Muscle of back (tissue), 11 donors: ENCODE measurements around the gene GADD45A. TPM values are rescaled to one million over a fixed set of nuclear protein-coding genes. Genes with fewer than 3 reads are reported as not detected.
"Not testable (repeated sequence)": the region's sequence is repeated elsewhere in the genome, so short reads cannot be mapped to it uniquely, and the experiment has no call there.

Experiments used
- DNase-seq, 3 donors: peaks; one replicate each; pipeline versions ENCODE4 v3.0.0 to v3.0.0-alpha.2; 2013
- polyA plus RNA-seq, 10 donors: library from polyadenylated mRNA; unstranded; fragments of 120-200 nt; gene quantifications; one replicate each; pipeline ENCODE4 v1.2.1, GENCODE V29; 2013; ENCODE audit not compliant: insufficient read length in 10 of 10

GADD45A gene
- polyA plus RNA-seq, 10 donors, result 13.5 to 21.7 (median 15.7) TPM

DNA sequence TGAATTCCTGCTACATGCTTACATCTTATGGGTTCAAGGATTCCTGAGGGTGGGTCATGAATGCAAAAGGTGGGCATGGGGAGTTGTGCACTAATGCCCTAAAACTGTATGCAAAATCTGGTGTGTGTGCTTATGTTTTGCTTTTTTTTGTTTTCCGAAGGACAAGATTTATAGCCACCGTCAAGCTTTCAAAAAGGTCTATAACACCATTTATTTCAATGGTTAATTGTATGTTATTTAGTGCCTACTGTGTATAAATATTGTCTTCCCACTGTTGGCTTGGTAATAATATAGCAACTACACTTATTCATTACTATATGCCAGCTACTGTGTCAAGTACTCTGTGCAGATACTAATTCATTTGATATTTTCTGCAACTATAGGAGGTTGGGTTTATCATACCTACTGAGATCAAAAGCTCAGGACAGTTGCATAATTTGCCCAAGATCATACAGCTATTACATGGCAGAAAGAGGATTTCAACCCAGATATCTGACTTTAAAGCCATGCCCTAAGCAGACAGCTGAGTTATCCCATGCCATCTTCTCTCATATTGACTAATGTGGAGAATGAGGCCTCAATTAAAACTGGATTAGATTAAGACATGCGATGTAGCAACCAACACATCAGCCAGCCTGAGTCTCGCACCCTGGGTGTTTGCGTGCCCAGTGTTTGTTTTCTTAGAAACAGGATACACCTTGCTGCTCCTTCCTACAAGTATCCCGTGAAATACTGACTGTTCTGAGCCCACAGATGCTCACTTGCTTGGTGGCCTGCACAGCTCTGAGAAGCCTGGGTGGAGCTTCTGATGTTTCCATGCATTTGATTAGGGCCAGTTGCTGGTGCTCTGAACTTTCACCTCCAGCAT lies 34.6 kb downstream of the GADD45A start:
- no peak for DNase-seq

GRCh38 chr1:67721112-67721511 lies 36.1 kb downstream of the GADD45A start:
- no peak for DNase-seq

- no peak for DNase-seq
Observed at GRCh38 chr1:67721650-67722291, 36.8 kb downstream of the GADD45A start.

GRCh38 chr1:67722292-67722944 lies 37.4 kb downstream of the GADD45A start:
- DNase-seq, result no peak

GRCh38 chr1:67723126-67723525 lies 38.1 kb downstream of the GADD45A start:
- no peak for DNase-seq

- DNase-seq, result no peak
Observed at GRCh38 chr1:67723620-67724019, 38.6 kb downstream of the GADD45A start.

DNA sequence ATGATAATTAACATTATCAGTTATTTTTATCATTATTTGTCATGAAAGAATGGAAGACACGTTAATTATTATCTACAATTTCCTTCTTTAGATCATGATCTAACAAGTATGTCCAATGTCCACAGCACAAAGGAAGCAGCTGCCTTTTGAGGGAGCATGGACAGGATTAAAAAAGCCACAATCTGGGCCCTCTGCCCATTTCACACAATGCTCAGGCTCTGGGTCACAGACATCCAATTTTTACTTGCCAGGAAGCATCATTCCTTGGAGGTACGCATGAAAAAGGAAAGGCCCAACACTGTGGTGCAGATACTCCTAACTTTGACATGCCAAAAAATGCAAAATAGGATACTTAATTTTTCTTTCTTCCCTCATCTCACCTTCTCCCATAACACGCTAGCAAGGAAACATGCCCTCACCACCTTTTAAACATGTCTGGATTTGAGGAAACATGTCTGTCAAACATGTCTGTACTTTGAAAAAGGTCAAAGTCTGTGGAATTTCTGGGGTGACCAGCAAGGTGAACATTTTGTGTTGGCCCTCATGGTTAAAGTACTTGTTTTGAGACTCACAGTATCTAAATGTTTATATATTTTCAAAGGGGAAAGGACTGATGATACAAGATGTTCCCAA lies 40.0 kb downstream of the GADD45A start:
- DNase-seq, result peak; percentile 50 to 69 (median 65)

DNA sequence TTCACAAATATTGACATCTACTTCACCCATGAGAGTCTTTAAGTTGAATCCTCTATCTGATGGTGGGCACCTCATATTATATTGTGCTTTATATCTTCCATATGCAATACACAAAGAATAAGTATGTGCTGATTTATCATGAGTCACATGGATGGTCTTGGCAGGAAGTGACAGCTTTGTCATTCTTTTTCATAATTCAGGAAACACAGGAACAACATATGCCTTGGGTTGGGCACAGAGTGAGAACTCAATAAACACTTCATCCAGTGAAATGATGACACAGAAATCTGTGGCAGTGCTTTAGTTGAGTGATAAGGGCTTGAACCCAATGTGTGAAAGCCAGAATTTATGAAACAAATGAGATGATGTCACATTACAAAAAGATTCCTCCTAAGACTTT lies 41.2 kb downstream of the GADD45A start:
- no peak for DNase-seq

DNA sequence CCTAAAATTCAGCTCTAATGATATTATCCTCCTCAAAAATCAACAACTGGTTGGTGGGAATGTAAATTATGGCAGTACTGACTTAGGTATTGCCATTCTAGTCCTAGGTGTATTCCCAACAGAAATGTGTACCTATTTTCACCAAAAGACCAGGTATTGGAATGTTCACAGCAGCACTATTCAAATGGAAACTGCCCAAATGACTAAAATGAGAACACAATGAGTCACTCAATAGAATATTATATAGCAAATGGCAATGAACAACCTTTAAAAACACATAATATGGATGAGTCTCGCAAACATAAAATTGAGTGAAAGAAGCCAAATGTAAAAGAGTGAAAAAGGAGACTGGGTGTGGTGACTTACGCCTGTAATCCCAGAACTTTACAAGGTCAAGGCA lies 44.9 kb downstream of the GADD45A start:
- no peak for DNase-seq

GRCh38 chr1:67730312-67730711 lies 45.3 kb downstream of the GADD45A start:
- not testable (repeated sequence) for DNase-seq

DNA sequence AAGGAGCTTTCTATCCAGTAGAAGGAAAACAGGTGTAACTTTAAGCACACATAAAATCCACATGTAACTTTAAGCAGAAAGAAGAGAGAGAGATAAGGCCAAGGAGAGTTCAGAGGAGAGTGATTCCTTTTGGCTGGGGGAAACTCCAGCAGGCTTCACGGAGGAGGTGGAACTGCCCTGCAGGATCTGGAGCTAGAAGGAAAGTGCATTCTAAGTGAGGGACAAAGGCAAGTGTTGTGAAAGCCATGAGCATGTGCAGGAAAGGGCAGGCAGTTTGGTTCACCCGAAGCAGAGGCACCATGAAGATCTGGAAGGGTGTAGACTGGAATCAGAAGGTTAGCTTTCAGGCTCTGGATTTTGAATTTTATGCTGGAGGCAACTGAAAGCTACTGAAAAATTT lies 46.3 kb downstream of the GADD45A start:
- no peak for DNase-seq

DNA sequence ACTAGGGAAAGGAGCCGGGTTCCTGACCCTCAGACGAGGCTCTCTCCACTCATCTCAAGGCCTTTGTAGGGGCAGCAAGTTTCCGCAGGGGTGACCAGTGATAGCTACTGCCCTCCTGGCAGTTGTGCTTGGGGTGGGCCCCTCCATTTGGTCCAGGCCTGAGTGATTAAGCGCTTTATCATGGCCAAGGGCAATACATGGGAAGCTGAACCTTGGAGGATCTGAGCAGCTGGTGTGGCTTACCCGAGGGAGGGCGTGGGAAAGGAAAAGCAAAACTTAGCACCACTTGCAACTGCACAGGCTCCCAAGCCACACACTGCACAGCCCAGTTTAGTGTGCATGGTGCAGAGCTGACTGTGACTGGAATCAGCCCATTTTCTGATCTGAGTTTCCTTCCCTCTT lies 47.8 kb downstream of the GADD45A start:
- DNase-seq, result peak in 2 of 3 donors; percentile 39 to 70

DNA sequence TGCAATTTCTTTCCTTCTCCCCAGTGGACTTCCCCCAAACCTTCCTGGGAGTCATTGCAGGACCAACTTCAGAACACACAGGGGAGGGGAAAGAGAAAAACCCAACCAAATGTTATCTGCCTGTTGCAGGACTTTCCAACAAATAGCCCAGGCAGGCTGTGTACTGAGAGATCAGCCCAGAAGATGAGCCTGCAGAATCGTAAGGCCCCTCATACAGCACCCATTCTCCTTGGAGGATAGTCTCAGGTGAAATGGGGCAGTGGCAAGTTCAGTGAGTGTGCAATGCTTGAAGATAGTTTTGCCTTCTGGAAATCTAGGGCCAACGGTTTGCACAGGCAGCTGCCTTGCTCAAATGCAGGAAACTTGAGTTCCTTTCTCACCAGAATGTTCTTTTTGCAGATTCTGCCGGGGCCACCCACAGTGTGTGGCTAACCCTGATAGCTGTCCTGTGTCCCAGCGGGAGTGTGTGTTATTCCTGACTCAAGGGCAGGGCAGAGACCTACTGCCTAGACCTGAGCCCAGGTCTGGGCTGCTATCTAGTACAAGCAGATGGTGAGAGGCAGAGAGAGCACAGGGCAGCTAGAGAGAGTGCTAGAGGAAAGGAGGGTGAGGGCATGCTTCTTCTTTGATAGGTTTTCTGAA lies 48.8 kb downstream of the GADD45A start:
- DNase-seq, result no peak

- no peak for DNase-seq
Observed at GRCh38 chr1:67734323-67734690, 49.3 kb downstream of the GADD45A start.

DNA sequence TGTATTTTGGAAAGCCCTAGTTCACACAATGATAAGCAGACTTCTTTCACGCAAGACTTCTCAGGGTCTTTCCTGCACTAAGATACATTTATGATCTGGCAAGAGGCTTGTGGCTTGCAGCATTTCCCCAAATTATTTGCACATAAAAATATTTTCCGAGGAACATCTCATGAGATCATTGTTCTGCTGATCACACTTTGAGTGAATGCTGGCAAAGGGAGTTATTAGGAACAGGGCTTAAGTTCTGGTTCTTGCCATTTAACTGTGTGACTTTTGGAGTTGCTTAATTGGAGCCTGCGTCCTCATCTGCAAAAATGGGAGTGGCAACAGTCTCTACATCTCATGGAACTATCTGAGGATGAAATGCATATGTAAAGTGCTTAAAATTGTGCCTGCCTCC lies 50.2 kb downstream of the GADD45A start:
- peak in 1 of 3 donors; percentile 37 for DNase-seq

- DNase-seq, result peak; percentile 67 to 84 (median 83)
Observed at GRCh38 chr1:67735806-67736627, 51.0 kb downstream of the GADD45A start.

- no peak for DNase-seq
Observed at GRCh38 chr1:67736750-67737149, 51.7 kb downstream of the GADD45A start.

GRCh38 chr1:67737875-67738274 lies 52.9 kb downstream of the GADD45A start:
- DNase-seq, result no peak
